Measurements from ENCODE around the gene LRP5.

Gene LRP5

GRCh38 chr11:68349461-68350249, 37.3 kb downstream of the LRP5 start:
- no peak for DNase-seq

- no peak for DNase-seq
These were observed 38.5 kb downstream of the LRP5 start for GRCh38 chr11:68350759-68351449.

GRCh38 chr11:68351450-68352275, 39.3 kb downstream of the LRP5 start:
- DNase-seq = no peak

- no peak for DNase-seq
These were observed 40.2 kb downstream of the LRP5 start for GRCh38 chr11:68352591-68352990.

- no peak for DNase-seq
These were observed 40.7 kb downstream of the LRP5 start for GRCh38 chr11:68353118-68353517.

- DNase-seq = no peak
These were observed 41.3 kb downstream of the LRP5 start for GRCh38 chr11:68353669-68354068.

- DNase-seq = no peak
These were observed 41.9 kb downstream of the LRP5 start for GRCh38 chr11:68354148-68354872.

GRCh38 chr11:68355471-68355870, 43.1 kb downstream of the LRP5 start:
- DNase-seq = no peak

GRCh38 chr11:68357568-68357967, 45.2 kb downstream of the LRP5 start:
- DNase-seq = no peak

GRCh38 chr11:68358416-68358815, 46.0 kb downstream of the LRP5 start:
- no peak for DNase-seq

GRCh38 chr11:68361702-68362101, 49.3 kb downstream of the LRP5 start:
- no peak for DNase-seq

GRCh38 chr11:68362801-68363379, 50.5 kb downstream of the LRP5 start:
- DNase-seq = no peak

- DNase-seq = no peak
These were observed 51.4 kb downstream of the LRP5 start for GRCh38 chr11:68363776-68364175.

GRCh38 chr11:68364581-68364980, 52.2 kb downstream of the LRP5 start:
- DNase-seq = no peak

- DNase-seq = no peak
These were observed 53.6 kb downstream of the LRP5 start for GRCh38 chr11:68365943-68366435.

GRCh38 chr11:68367252-68367651, 54.9 kb downstream of the LRP5 start:
- DNase-seq = no peak

GRCh38 chr11:68369756-68370155, 57.4 kb downstream of the LRP5 start:
- no peak for DNase-seq

GRCh38 chr11:68370211-68371111, 58.1 kb downstream of the LRP5 start:
- DNase-seq = peak; percentile 17

- no peak for DNase-seq
These were observed 59.0 kb downstream of the LRP5 start for GRCh38 chr11:68371171-68372041.

- DNase-seq = no peak
These were observed 59.7 kb downstream of the LRP5 start for GRCh38 chr11:68372114-68372513.

All from CD4-positive, alpha-beta T cell treated with Interleukin-17A for 1 hour (primary cell).